Stimulated activated CD4-positive, alpha-beta T cell treated with anti-CD3 and anti-CD28 coated beads, TNF-alpha, amount 100 ng/mL, for 4 hours (primary cell): ENCODE data around the gene GPBP1.
"Not testable (repeated sequence)": the region's sequence is repeated elsewhere in the genome, so short reads cannot be mapped to it uniquely, and the experiment has no call there.

ENCODE experiments used
- DNase-seq, 3 experiments: peaks; one replicate each; pipeline ENCODE4 v3.0.0-alpha.2; 2020; ENCODE audit warnings: low read depth in 3 of 3

Gene GPBP1

GRCh38 chr5:57177479-57178156 is 3.8 kb downstream of the GPBP1 start:
- no peak for DNase-seq

DNA sequence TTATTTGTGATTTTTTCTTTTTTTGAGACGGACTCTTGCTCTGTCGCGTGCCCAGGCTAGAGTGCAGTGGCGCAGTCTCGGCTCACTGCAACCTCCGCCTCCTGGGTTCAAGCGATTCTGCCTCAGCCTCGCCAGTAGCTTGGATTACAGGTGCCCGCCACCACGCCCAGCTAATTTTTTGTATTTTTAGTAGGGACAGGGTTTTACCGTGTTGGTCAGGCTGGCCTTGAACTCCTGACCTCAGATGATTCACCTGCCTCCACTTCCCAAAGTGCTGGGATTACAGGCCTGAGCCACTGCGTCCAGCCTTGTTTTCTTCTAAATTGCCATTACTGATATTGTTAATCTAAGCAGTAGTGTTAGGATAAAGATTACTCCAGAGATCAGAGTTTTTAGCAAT is 4.4 kb downstream of the GPBP1 start:
- not testable (repeated sequence) for DNase-seq

GRCh38 chr5:57179262-57180200 is 5.7 kb downstream of the GPBP1 start:
- no peak for DNase-seq

GRCh38 chr5:57181154-57181553 is 7.3 kb downstream of the GPBP1 start:
- DNase-seq = no peak

DNA sequence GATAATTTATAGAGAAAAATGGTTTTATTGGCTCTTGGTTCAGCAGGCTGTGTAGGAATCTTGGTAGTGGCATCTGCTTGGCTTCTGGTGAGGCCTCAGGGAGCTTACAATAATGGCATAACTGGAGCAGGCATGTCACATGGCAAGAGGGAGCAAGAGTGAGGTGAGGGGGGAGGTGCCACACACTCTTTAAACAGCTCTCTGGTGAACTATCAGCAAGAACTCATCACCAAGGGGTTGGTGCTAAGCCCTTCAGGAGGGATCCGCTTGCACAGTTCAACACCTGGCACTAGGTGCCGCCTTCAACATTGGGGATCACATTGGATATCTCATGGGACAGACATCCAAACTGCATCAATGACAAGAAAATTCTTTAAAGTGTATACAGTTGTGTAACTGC is 10.5 kb downstream of the GPBP1 start:
- DNase-seq = no peak

GRCh38 chr5:57185313-57185712 is 11.5 kb downstream of the GPBP1 start:
- no peak for DNase-seq

GRCh38 chr5:57186194-57186593 is 12.3 kb downstream of the GPBP1 start:
- DNase-seq = no peak

DNA sequence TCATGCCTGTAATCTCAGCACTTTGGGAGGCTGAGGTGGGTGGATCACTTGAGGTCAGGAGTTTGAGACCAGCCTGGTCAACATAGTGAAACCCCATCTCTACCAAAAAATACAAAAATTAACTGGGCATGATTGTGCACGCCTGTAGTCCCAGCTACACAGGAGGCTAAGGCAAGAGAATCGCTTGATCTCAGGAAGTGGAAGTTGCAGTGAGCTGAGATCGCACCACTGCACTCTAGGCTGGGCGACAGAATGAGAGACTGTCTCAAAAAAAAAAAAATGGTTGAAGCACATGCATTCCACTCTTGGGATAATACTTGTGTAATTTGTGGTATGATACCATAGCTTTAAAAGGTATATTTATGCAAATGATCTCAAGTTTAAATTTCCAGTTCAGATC is 14.1 kb downstream of the GPBP1 start:
- not testable (repeated sequence) for DNase-seq

DNA sequence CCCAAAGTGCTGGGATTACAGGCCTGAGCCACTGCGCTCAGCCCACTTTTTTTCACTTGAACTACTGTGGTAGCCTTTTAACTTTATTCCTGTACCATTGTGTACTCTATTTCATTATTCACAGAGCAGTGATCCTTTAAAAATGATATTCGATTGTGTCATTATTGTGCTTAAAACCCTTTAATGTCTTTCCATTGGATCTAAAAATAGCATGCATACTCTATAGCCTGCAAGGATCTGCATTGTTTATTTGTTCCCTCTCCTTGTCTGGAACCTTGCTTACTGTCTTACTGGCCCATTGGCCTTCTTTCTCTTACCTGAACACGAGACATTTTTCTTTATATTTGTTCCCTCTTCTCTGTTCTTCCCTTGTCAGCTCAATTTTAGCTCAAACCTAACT is 15.7 kb downstream of the GPBP1 start:
- no peak for DNase-seq

- no peak for DNase-seq
These were observed 16.7 kb downstream of the GPBP1 start for GRCh38 chr5:57190593-57190992.

- DNase-seq = no peak
These were observed 17.3 kb downstream of the GPBP1 start for GRCh38 chr5:57191163-57191562.

DNA sequence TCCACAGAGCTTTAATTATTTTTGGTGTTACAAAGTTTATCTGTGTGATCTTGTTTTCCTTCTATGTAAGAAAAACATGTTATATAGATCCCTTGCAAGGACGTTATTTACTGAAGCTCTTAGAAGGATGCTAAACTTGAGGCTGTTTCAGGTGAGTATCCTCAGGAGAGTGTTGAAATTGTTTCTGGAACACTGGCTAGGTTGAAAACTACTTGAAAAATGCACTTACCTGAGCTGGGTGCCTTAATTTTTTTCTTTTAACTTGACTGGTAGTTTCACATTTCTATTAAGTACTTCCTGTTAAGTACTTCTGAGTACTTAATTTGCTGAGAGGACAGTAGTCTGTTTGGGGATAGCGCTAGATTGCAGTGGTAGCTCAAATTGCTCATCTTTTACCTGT is 18.1 kb downstream of the GPBP1 start:
- DNase-seq = no peak

DNA sequence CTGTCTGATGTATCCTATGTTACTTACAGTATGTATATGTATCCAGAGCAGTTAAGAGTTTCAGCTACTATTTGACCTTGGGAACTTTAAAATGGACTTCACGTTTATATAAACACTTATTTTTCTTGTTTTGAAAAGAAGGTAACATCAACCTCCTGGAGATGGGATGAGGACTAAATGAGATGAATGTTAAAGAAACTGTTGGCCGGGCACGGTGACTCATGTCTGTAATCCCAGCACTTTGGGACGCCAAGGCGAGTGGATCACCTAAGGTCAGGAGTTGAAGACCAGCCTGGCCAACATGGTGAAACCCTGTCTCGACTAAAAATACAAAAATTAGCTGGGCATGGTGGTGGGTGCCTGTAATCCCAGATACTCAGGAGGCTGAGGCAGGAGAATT is 19.0 kb downstream of the GPBP1 start:
- DNase-seq = not testable (repeated sequence)

GRCh38 chr5:57193757-57194413 is 20.0 kb downstream of the GPBP1 start:
- DNase-seq = no peak

DNA sequence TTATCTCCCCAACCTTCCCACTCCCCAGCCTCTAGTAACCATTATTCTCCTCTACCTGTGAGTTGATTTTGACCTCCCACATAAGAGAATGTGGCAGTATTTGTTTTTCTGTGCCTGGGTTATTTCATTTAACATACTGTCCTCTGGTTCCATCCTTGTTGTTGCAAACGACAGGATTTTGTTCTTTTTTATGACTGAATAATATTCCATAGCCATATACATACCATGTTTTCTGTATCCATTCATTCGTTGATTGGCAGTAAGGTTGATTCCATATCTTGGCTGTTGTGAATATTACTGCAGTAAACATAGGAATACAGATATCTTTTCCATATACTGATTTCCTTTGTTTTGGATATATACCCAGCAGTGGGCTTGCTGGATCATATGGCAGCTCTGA is 20.8 kb downstream of the GPBP1 start:
- no peak for DNase-seq

DNA sequence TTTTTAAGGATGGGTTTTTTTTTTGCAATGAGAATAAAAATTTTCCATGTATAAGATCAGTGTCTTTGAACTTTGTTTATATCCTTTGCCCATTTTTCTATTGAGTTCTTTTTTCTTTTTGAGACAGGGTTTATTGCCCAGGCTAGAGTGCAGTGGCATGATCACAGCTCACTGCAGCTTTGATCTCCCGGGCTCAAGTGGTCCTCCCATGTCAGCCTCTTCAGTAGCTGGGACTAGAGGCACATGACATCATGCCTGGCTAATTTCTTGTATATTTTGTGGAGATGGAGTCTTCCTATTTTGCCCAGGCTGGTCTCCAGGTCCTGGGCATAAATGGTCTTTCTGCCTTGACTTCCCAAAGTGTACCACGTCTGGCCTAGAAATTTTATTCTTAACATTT is 21.2 kb downstream of the GPBP1 start:
- DNase-seq = no peak

GRCh38 chr5:57199866-57200265 is 26.0 kb downstream of the GPBP1 start:
- no peak for DNase-seq

DNA sequence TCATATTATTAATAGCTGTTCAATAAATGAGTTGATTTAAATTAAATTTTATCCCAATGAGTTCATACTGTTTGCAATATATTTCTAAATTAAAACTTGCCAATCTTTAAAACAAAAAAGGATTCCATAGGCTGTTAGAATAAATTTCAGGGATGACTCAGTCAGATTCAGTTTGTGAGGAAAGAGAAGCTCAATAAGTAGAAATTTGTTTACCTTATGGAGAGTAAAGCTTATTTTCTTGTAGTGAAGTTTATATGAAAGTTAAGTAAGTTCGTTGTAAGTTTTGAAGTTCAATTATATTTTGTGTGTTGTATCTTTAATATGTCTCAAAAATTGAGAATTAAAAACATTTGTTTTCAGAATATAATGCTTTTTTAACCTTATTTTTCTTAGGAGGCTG is 29.0 kb downstream of the GPBP1 start:
- DNase-seq = no peak

DNA sequence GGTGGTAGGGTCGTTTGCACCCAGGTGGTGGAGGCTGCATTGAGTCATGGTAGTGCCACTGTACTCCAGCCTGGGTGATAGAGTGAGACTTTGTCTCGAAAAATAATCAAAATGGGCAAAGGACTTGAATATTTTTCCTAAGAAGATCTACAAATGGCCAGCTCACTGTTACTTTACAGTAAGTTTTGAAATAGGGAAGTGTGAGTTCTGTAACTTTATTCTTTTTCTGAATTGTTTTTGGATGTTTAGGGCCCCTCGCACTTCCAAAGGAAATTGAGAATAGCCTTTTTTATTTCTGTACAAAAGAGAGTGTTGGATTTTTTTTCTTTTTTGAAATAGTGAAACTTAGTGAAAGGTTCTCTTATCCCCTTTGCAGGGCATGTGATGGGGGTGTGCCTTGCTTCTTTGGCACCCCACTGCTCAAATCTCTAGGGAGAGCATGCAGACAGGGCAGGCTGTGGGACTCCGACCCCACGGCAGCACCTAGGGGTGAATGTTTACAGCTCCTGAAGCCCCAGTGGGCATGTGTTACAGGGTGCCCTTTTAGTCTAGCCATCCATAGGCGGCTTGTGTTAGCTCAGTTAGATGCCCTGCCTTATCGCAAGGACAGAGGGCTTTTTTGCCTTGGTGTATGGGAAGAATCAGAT is 33.3 kb downstream of the GPBP1 start:
- no peak for DNase-seq

DNA sequence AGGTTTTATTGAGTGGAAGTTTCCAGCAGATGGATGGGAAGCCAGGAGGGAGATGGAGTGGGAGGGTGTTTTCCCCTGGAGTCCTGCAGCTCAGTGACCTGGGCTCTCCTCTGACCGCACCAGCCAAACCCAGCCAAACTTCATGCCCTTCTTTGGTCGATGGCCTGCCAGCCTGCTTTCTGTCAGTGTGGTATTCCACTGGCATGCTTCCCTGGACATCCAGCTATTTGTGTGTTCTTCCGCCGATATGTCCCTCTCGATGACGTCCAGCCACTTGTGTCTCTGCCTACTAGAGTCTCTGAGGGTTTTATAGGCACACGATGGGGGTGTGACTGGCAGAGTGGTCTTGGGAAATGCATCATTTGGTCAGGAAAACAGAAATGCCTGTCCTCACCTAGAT is 33.8 kb downstream of the GPBP1 start:
- DNase-seq = no peak

DNA sequence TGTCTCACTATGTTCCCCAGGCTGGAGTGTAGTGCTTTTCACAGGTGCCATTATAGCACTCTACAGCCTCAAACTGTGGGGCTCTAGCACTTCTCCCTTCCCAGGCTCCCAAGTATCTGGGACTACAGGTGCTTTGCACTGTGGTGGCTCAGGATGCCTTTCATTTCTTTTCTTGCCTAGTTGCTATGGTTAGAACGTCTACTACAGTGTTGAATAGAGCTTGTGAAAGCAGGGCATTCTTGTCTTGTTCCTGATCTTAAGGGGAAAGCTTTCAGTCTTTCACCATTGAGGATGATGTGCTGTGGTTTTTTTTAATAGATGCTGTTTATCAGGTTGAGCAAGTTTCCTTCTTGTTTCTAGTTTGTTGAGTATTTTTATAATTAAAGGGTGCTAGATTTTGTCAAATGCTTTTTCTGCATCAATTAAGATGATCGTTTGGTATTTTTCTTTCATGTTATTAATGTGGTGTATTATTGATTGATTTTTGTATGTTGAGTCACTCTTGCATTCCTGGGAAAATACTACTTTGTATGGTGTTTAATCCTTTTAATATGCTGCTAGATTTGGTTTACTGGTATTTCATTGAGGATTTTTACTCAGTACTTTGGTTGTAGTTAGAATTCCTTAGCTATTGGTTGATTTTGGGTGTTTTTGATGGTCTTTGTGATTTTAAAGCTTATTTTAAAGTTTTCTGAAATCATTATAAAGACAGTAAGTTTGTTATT is 35.6 kb downstream of the GPBP1 start:
- DNase-seq = no peak
